ENCODE results near the gene RADIL.
"Not testable (repeated sequence)": the region's sequence is repeated elsewhere in the genome, so short reads cannot be mapped to it uniquely, and the experiment has no call there.

- TF ChIP-seq POLR2A (conservative IDR thresholded peaks at IDR 0.05); CTCF (IDR thresholded peaks at IDR 0.05 in 2 of 3, conservative IDR thresholded peaks at IDR 0.05 in 1 of 3; ENCODE audit: insufficient read depth in 2 of 3, low read depth in 1 of 3, low read length in 3 of 3); TAF15 (IDR thresholded peaks at IDR 0.05; ENCODE audit: low read depth, low read length); NEUROD1 (IDR thresholded peaks at IDR 0.05; ENCODE audit: borderline replicate concordance, low read depth, low read length, partially characterized antibody); BRCA1 (IDR thresholded peaks at IDR 0.05); BRCA1 (CRISPR knock-in tag; IDR thresholded peaks at IDR 0.05): not testable (repeated sequence)
- TF ChIP-seq, protein P1, sequence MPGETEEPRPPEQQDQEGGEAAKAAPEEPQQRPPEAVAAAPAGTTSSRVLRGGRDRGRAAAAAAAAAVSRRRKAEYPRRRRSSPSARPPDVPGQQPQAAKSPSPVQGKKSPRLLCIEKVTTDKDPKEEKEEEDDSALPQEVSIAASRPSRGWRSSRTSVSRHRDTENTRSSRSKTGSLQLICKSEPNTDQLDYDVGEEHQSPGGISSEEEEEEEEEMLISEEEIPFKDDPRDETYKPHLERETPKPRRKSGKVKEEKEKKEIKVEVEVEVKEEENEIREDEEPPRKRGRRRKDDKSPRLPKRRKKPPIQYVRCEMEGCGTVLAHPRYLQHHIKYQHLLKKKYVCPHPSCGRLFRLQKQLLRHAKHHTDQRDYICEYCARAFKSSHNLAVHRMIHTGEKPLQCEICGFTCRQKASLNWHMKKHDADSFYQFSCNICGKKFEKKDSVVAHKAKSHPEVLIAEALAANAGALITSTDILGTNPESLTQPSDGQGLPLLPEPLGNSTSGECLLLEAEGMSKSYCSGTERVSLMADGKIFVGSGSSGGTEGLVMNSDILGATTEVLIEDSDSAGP (CRISPR knock-in tag; IDR thresholded peaks at IDR 0.05), result not testable (repeated sequence)
- TF ChIP-seq, protein P2, sequence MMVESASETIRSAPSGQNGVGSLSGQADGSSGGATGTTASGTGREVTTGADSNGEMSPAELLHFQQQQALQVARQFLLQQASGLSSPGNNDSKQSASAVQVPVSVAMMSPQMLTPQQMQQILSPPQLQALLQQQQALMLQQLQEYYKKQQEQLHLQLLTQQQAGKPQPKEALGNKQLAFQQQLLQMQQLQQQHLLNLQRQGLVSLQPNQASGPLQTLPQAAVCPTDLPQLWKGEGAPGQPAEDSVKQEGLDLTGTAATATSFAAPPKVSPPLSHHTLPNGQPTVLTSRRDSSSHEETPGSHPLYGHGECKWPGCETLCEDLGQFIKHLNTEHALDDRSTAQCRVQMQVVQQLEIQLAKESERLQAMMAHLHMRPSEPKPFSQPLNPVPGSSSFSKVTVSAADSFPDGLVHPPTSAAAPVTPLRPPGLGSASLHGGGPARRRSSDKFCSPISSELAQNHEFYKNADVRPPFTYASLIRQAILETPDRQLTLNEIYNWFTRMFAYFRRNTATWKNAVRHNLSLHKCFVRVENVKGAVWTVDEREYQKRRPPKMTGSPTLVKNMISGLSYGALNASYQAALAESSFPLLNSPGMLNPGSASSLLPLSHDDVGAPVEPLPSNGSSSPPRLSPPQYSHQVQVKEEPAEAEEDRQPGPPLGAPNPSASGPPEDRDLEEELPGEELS (CRISPR knock-in tag; IDR thresholded peaks at IDR 0.05; ENCODE audit: borderline replicate concordance), result not testable (repeated sequence)
These were observed 80.9 kb downstream of the RADIL start for GRCh38 chr7:4802577-4802976.
